HUDEP-2 (cell line): Measurements from ENCODE around the gene BNIP2.
"Not testable (repeated sequence)": the region's sequence is repeated elsewhere in the genome, so short reads cannot be mapped to it uniquely, and the experiment has no call there.

Source experiments
- DNase-seq, 76 experiments: peaks; one replicate each; lab custom pipeline; 2025; ENCODE audit not compliant: unreplicated experiment in 76 of 76; lab: John Stamatoyannopoulos, UW

BNIP2 gene

DNA sequence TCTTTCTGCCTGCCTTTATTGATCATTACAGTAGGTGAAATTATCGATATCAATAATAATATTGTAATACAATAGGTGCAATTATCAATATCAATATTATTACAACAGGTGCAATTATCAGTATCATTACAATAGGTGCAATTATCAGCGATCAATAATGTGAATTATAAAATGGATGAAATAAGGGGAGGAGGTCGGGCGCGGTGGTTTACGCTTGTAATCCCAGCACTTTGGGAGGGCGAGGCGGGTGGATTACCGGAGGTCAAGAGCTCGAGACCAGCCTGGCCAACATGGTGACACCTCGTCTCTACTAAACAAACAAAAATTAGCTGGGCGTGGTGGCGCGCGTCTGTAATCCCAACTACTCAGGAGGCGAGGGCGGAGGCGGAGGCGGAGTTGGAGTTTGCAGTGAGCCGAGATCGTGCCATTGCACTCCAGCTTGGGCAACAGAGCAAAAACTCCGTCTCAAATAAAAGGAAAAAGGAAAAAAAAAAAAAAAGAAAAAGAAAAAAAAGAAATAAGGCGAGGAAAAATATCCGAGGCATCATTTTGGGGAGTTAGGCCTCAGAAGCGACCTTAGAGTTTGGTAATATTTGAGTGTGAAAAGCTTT lies 611 bp upstream of the BNIP2 start:
- DNase-seq = peak in 74 of 76 experiments; percentile 15 to 88 (median 75)

DNA sequence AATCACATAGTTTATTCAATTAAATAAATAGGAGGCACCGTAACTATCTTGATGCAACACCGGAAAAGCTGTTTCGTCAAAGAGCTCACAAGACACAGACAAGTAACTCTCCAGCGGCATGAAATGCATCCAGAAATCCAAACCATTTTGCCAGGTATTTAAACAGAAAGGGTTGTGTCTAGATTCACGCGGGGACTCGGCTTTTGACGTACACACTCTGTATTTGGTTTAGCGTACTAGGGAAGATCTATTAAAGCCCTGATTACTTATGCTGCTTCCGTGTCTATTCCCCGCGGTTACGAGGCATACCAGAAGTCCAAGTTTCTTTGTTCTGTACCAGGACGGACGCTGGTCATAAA lies 718 bp downstream of the BNIP2 start:
- peak in 12 of 76 experiments; percentile 18 to 46 (median 30) for DNase-seq

DNA sequence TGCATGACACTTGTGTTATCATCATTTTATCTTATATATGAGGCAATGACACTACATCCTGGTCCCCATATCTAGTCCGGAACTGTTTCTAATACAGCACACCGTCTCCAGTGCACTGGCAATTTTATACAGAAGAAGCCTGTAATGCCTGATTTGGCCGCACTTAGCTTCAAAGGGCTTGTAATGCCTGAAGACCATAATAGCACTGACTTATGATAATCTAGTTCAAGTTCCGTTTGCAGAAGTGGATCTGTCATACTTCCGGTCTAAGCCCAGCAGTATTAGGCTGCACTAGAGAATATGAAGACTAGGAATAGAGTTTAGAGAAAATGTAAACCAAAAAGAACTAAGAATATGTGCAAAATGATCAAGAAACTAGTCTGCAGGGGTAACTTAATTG lies 1.3 kb downstream of the BNIP2 start:
- DNase-seq = peak in 12 of 76 experiments; percentile 8 to 49 (median 18)

DNA sequence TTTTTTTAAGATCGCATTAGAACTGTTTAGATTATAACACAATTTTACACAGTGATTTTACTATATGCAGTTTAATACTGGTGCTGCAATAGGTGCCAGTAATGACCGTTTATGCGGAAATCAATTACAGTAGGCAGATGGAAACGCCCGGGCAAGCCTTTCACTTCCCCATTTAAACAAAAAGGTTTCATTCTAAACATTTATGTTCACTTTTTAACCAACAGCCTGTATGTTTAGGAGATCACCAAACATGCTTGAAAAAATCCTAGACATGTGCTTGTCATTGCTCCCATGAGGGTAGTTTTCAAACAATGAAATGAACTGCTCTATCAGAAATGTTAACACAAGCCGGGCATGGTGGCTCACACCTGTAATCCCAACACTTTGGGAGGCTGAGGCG lies 2.7 kb downstream of the BNIP2 start:
- no peak for DNase-seq

DNA sequence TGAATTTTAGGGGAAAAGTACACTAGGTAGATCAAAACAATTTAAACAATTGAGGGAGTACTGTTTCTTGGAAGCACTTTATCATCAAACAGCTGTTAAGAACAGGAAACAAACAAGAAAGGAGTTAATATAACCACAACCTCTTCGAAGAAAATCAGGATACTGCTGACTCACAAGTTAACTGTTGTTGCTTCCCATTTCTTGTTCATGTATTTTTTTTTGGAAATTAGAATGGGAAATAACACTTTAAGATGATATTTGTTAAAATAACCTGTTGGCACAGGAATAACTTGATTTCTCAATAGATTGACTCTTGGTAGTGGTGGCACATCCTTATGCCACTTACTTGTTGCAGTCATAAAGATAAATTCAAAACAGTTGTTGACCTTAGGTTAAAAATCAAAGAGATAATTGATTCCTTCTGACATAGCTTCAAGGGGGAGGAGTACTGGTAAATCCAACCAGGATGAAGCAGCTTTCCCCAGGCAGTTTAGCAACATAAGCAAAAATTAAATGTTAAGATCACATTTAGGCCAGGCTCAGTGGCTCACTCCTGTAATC lies 3.3 kb downstream of the BNIP2 start:
- DNase-seq = peak in 3 of 76 experiments; percentile 4 to 17 (median 8)

DNA sequence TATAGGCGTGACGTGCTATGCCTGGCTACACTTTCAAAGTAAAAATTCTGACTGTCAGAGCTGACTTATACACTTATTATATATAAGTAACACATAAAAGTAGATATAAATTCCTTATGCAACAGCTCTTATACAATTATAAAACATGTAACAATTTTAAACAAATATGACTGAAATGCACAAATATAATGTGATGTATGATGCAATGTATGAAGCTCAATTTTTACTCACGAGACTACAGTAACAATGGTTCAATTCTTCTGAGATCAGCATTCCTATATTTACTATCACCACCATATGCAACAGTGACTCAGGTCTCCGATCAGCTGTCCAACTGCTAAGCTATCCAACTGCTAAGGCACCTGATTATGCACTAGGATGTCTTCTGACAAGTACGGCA lies 8.2 kb downstream of the BNIP2 start:
- DNase-seq = no peak

DNA sequence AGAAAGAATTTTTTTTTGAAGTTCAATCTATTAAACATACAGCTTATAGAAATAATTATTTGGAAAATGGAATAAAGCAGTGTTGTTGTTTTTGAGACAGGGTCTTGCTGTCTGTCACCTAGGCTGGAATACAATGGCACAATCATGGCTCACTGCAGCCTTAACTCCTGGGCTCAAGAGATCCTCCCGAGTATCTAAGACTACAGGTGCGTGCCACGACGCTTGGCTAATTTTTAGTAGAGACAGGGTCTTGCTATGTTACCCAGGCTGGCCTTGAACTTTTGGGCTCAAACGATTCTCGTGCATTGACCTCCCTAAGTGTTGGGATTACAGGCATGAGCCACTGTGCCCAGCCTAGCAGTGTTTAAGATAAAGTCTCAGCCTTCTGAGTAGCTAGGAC lies 8.8 kb downstream of the BNIP2 start:
- no peak for DNase-seq

DNA sequence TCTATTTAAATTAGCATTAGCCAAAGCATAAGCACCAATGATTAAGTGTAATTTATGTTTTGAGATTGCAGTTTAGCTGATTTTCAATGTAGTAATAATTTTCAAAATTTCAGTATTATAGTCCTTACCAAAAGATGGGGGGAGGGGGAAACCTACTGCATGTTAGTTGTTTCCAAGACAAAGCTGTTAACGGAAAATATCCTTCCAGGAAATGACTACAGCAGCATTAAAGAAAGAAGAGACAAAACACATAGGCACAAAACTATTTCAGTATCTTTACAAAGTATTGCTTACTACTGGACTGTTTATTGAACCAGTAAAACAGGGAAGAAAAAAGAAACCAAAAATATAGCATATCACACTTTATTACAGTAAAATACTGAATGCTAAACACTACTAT lies 10.5 kb downstream of the BNIP2 start:
- no peak for DNase-seq

DNA sequence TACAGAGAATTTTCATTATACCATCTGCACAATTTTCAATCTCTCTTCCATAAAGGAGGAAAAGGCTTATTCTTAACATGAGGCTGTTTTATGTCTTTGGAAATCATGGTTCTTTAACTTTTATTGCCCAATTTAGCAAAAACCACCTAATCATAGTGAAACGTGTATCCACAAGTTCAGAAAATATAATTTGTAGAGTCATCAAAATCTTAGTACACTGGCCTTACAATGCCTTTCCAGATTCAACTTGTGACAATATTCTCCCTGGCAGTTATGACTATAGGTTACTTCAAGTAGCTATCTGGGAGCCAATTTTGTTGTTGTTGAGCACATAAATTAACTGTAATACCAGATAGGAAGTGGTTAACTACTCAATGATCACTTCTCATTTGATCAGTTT lies 10.9 kb downstream of the BNIP2 start:
- no peak for DNase-seq

DNA sequence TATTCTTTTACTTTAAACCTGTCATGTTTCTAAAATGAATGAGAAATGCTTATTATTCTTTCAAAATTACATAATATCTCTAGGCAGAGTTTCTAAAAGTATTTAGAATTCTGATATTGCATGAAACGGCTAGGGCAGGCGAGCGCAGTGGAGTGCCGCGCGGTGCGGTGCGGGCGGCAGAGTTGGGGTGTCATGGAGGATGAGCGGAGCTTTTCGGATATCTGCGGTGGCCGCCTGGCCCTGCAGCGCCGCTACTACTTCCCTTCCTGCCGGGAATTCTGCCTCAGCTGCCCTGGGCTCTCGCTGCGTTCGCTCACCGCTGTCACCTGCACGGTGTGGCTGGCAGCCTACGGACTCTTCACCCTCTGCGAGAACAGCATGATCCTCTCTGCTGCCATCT lies 12.6 kb downstream of the BNIP2 start:
- DNase-seq = no peak

DNA sequence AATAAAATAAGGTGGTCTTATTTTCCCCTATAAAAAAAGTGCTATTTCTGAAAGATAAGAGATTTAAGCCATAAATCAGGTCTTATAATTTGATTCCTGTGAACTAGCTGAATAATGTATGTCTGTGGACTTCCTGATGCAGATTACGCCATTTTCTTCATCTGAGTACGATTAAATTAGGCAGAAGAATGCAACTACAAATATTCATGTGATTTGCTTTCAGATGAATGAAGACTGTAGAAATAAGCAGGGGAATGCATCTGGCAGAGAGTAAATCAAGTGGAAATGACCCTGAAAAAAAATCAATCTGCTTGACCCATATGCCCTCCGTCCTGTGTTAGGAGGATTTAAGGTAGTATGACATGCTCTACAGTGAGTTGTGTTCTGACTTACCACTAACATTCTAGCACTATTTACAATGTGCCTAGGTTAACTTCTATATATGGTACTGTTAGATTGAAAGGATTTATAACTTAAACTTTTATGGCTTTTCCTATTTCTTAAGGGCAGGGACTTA lies 14.7 kb downstream of the BNIP2 start:
- DNase-seq = no peak

DNA sequence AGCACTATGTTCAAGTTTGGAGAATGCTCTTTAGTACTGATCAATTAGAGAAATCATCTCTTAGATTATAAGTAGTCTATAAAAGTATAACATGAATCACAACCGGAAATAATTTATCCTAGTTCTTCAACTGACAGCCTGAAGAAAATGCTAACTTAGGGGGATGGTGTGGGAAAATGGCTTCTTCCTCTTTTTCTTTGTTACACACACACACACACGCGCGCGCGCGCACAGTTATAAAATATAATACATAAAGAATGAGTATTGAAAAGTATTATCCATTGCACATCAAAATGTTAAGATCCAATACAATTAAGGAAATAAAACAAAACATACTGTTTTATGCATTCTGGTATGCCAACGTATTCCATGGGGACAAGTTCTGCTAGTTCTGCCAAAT lies 20.6 kb downstream of the BNIP2 start:
- DNase-seq = no peak

DNA sequence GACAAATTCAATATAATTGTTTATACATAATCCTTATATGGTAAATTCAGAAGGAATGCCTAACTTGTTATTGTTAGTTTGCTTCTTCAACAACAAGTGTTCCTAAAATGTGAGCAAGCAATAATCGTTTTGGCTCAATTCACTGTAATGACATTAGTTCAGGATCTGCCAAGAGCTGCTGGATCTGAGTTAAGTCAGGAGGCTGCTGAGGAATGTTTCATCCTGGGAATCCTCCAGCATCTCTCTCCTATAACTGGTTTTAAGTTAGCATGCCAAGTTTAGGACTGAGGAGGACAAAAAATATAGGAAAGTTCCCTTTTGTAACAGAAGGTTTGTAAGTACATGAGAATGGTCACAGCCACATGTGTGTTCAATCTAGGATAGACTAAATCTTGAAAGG lies 26.9 kb downstream of the BNIP2 start:
- no peak for DNase-seq

DNA sequence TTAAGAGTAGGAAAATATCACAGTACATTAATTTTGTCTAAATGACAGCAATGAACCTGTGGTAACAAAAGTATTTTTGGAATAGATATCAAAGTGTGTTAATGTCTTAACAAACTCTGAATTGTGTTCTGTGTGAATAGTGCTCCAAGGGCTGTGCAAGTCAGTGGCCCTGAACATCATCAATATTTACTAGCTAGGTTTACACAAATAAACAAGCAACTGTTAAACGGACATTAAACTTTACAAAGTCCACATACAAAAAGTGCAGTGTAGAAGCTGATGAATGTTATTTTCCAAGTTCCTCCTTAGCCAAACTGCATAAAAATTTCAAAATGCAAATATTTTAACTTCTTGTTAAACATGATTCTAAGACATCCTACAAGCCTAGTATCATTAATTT lies 29.8 kb downstream of the BNIP2 start:
- no peak for DNase-seq

DNA sequence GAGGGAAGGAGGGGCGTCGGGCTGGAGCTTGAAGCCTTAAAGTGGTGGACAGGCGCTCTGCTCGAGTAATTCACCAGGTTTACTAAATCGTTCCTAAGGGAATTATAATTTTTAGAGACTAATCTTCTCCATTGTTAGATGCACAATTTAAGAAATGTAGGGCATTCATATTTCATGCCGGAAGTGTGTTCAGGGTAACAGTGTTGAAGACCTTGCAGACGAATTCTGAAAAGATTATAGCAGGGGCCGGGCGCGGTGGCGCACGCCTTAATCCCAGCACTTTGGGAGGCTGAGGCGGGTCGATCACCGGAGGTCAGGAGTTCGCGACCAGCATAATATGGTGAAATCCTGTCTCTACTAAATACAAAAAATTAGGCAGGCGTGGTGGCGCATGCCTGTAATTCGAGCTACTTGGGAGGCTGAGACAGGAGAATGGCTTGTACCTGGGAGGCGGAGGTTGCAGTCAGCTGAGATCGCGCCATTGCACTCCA lies 31.4 kb downstream of the BNIP2 start:
- no peak for DNase-seq

DNA sequence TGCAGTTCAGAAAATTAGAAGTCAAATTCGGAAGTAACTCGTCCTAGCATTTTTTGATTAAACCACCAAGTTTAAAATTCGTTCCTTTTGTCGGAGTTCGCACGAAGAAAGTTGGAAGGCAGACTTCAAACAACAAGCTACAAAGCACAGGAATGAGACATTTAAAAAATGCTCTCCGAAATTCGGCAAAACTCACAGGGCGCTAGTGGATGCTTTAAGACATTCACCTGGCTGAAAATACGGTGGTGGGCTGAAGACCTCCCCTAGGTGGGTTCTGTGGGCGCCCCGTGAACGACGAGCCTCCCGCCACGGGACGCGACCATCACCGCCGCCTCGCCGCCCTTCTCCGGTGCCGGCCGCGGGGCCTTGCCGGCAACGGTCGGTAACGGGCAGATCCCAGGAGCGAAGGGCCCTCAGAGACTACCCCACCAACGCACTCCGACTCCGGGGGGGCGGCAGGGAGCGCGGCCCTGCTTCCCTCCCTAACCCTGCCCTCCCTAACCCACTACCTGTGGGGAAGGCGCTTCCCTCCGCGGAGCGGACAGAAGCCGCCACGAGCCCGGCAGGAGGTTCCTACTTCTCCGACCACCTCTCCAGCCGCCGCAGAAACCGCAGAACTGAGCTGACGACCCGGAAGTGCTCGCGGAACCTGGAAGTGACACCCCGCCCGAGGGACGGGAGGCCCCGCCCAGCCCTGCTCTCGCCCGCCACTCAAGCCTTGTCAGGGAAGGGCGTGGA lies 32.1 kb downstream of the BNIP2 start, which contains the start of gene GTF2A2:
Gene GTF2A2 (minus strand): TSS at position 619 of the 738 bp plus-strand sequence. CDS start 5,238 bp downstream, outside the sequence.
- DNase-seq = peak; percentile 8 to 96 (median 90)

DNA sequence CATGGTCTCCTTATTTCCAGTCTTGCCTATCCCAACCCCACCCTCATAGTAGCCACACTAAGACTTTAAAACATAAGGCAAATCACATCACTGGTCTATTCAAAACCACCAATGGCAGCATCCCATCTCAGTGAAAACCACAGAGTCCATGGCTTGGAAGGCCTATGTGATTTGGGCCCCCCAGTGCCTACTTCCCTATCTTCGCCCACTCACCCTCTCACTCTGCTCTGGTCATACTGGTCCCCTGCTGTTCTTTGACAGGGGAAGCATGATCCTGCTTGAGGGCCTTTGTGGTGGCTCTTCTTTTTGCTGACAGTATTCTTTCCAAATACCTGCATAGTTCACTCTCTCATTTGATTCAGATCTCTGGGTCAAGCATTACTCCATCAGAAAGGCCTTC lies 35.1 kb downstream of the BNIP2 start:
- DNase-seq = peak in 1 of 76 experiments; percentile 11

DNA sequence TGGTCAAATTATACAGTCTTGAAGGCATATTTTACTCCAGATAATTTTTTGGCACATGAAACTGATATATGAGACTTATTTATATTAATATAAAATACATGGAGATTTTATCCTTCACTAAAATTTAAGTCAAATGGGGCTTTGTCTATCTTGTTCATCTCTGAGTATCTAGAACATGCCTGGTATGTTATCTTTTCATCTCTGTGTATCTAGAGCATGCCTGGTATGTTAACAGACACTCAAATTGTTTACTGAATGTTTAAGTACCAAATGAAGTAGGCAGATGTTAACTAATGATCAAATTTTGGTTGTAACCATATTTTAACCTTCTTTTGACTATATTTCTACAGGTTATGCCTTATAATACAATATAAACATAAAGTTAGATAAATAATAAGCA lies 39.5 kb downstream of the BNIP2 start:
- no peak for DNase-seq

DNA sequence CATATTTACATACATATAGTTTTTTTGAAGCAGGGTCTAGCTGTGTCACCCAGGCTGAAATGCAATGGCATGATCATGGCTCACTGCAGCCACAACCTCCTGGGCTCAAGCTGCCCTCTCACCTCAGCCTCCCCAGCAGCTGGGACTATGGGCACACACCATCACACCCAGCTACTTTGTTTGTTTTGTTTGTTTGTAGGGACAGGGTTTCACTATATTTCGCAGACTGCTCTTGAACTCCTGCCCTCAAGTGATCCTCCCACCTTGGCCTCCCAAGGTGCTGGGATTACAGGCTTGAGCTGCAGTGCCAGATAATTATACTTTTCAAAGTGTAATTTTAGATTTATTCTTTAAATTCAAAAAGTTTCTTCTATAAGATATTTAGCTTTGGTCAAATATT lies 42.0 kb downstream of the BNIP2 start:
- DNase-seq = no peak

DNA sequence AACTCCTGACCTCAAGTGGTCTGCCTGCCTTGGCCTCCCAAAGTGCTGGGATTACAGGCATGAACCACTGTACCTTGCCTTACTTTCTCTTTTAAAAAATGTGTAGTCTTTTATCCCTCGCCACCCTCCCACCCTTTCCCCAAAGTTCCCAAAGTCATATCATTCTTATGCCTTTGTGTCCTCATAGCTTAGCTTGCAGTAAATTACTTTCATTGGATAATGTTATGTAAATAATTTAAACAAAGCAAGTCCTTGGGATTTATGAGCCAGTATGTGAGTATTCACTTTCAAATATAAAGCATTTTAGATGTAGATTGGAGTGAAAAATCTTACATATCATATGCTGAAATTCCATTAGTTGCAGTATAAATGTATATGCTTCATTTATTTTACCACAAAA lies 42.8 kb downstream of the BNIP2 start:
- DNase-seq = no peak

DNA sequence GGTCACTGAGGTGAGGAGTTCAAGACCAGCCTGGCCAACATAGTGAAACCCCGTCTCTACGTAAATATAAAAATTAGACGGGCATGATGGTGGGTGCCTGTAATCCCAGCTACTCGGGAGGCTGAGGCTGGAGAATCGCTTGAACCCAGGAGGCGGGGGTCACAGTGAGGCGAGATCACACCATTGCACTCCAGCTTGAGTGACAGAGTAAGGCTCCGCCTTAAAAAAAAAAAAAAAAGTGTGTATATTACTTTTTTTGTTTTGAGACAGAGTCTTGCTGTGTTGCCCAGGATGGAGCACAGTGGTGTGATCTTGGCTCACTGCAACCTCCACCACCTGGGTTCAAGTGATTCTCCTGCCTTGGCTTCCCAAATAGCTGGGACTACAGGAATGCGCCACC lies 43.3 kb downstream of the BNIP2 start:
- not testable (repeated sequence) for DNase-seq

DNA sequence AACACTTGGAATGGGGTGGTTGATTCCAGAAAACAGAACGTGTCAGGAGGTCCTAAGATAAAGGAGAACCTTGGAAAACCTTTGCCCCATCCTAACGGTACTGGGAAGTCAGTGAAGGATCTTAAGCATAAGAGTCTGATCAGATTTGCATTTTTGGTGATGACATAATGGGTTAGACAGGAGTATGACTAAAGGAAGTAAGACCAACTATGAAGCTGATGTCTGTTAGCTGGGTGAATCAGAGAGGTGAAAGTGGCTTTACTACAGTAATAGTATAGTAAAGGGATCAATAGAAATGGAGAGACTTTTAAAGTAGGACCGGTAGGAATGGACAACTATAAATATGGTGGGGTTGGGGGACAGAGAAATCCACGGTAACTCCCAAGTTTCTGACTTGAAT lies 44.4 kb downstream of the BNIP2 start:
- no peak for DNase-seq
